GM23338 (cell line): ENCODE measurements around the gene RGS8. TPM values are rescaled to one million over a fixed set of nuclear protein-coding genes. Genes with fewer than 3 reads are reported as not detected.

Experiments used
- ATAC-seq: fragments of 200-7000 bp; cut with Tn5 transposase; 3 replicates; pipeline ENCODE4 v1.9.1; 2020
- DNase-seq: peaks from one replicate; pipeline ENCODE4 v3.0.0-alpha.2; 2015; ENCODE audit warnings: low spot score
- H2AFZ ChIP-seq: fragments of 200-600 bp; sonication (generic); 2 replicates; pipeline ENCODE4 v1.8.0; 2016; ENCODE audit warnings: antibody characterized with exemption, mild to moderate bottlenecking, moderate library complexity
- H3F3A ChIP-seq: fragments of 200-600 bp; sonication (generic); replicated peaks from 2 replicates; pipeline ENCODE4 v1.8.0; 2017; ENCODE audit warnings: antibody characterized with exemption, mixed run types, low read depth
- H3K27ac ChIP-seq: fragments of 200-600 bp; sonication (generic); 2 replicates; pipeline ENCODE4 v1.6.1; 2016; ENCODE audit warnings: low read depth
- H3K27me3 ChIP-seq: fragments of 200-600 bp; sonication (generic); 2 replicates; pipeline ENCODE4 v1.8.0; 2016; ENCODE audit warnings: mild to moderate bottlenecking, mixed run types, moderate library complexity; ENCODE audit not compliant: insufficient read depth
- H3K36me3 ChIP-seq: fragments of 200-600 bp; sonication (generic); 2 replicates; pipeline ENCODE4 v1.8.0; 2016; ENCODE audit warnings: mild to moderate bottlenecking; ENCODE audit not compliant: insufficient read depth
- H3K4me1 ChIP-seq: fragments of 200-600 bp; sonication (generic); 2 replicates; pipeline ENCODE4 v1.8.0; 2016; ENCODE audit warnings: mild to moderate bottlenecking, moderate library complexity; ENCODE audit not compliant: insufficient read depth
- H3K4me2 ChIP-seq: fragments of 200-600 bp; sonication (generic); 2 replicates; pipeline ENCODE4 v1.7.1; 2017; ENCODE audit warnings: mixed run types
- H3K4me3 ChIP-seq: fragments of 200-600 bp; sonication (generic); 2 replicates; pipeline ENCODE4 v1.6.1; 2016; ENCODE audit warnings: mixed run types
- H3K79me2 ChIP-seq: fragments of 200-600 bp; sonication (generic); replicated peaks from 2 replicates; pipeline ENCODE4 v1.8.0; 2017; ENCODE audit warnings: mild to moderate bottlenecking; ENCODE audit not compliant: insufficient read depth
- H3K9me2 ChIP-seq: fragments of 200-600 bp; sonication (generic); 2 replicates; pipeline ENCODE4 v1.8.0; 2017; ENCODE audit not compliant: insufficient read depth
- H4K20me1 ChIP-seq: fragments of 200-600 bp; sonication (generic); replicated peaks from 2 replicates; pipeline ENCODE4 v1.8.0; 2017; ENCODE audit warnings: mild to moderate bottlenecking; ENCODE audit not compliant: insufficient read depth
- H3K27ac Mint-ChIP-seq: 2 replicates; pipeline ENCODE4 v1.8.0; 2020; ENCODE audit warnings: inconsistent platforms, mild to moderate bottlenecking, moderate library complexity, mixed read lengths
- H3K27me3 Mint-ChIP-seq: 3 replicates; pipeline ENCODE4 v1.8.0; 2022; ENCODE audit warnings: low read depth, mild to moderate bottlenecking, moderate library complexity, mixed read lengths, inconsistent platforms; ENCODE audit not compliant: insufficient read depth, poor library complexity
- H3K36me3 Mint-ChIP-seq: 3 replicates; pipeline ENCODE4 v1.8.0; 2021; ENCODE audit warnings: low read depth, mild to moderate bottlenecking, inconsistent platforms, moderate library complexity, mixed read lengths
- H3K4me1 Mint-ChIP-seq: 3 replicates; pipeline ENCODE4 v1.8.0; 2020; ENCODE audit warnings: mild to moderate bottlenecking, inconsistent platforms, mixed read lengths
- H3K4me3 Mint-ChIP-seq: 3 replicates; pipeline ENCODE4 v1.8.0; 2021; ENCODE audit warnings: moderate library complexity, mild to moderate bottlenecking, inconsistent platforms, mixed read lengths
- H3K9me3 Mint-ChIP-seq: 3 replicates; pipeline ENCODE4 v1.8.0; 2020; ENCODE audit warnings: moderate library complexity, mild to moderate bottlenecking, inconsistent platforms, mixed read lengths
- CREB1 ChIP-seq: fragments of 250-450 bp; sonication (Bioruptor Pico); IDR thresholded peaks from 2 replicates; pipeline ENCODE4 v1.5.0; 2020; ENCODE audit warnings: low read depth, mild to moderate bottlenecking, moderate library complexity
- EZH2 ChIP-seq: fragments of 200-600 bp; sonication (generic); IDR thresholded peaks from one replicate; pipeline ENCODE4 v1.8.0; 2017; ENCODE audit warnings: antibody characterized with exemption, mild to moderate bottlenecking, low read depth; ENCODE audit not compliant: unreplicated experiment
- JUNB ChIP-seq: IDR thresholded peaks from one replicate; pipeline ENCODE4 v1.6.1; 2016; ENCODE audit warnings: antibody characterized with exemption; ENCODE audit not compliant: unreplicated experiment
- POLR2AphosphoS5 ChIP-seq: IDR thresholded peaks from 2 replicates; pipeline ENCODE4 v1.6.1; 2016; ENCODE audit warnings: antibody characterized with exemption, low read depth
- ZNF114 ChIP-seq: fragments of 250-450 bp; sonication (Bioruptor Pico); IDR thresholded peaks from 2 replicates; pipeline ENCODE4 v1.5.0; 2020; ENCODE audit warnings: mild to moderate bottlenecking, moderate library complexity
- ZNF331 ChIP-seq: fragments of 250-450 bp; sonication (Bioruptor Pico); IDR thresholded peaks from 2 replicates; pipeline ENCODE4 v1.5.0; 2020; ENCODE audit warnings: low read depth, mild to moderate bottlenecking, moderate library complexity
- polyA plus RNA-seq: library from polyadenylated mRNA; unstranded; fragments of >200 nt; fragmentation: Nextera tagmentation; extraction: Ambion mirVana; gene quantifications from 2 replicates; pipeline ENCODE4 v1.2.1, GENCODE V29; 2016
- total RNA-seq: library from RNA; depleted of rRNA; stranded (reverse); fragments of >200 nt; shearing (Covaris generic); gene quantifications from 2 replicates; pipeline ENCODE4 v1.2.3, GENCODE V29; 2014
- TF ChIP-seq, protein P1 (sequence below): fragments of 250-450 bp; sonication (Bioruptor Pico); IDR thresholded peaks from 2 replicates; pipeline ENCODE4 v1.5.0; 2020; ENCODE audit warnings: mild to moderate bottlenecking, moderate library complexity
- TF ChIP-seq, protein P2 (sequence below): IDR thresholded peaks from one replicate; pipeline ENCODE4 v1.6.1; 2018; ENCODE audit warnings: antibody characterized with exemption; ENCODE audit not compliant: unreplicated experiment
- TF ChIP-seq, protein P3 (sequence below), 2 experiments: fragments of 200-600 bp in 1 of 2; sonication (generic) in 1 of 2; conservative IDR thresholded peaks; 2 replicates each; pipeline versions ENCODE4 v1.5.1 to v1.6.1; 2016 to 2017; ENCODE audit warnings: antibody characterized with exemption in 2 of 2, low read depth in 2 of 2, mild to moderate bottlenecking in 2 of 2, moderate library complexity in 1 of 2
- TF ChIP-seq, protein P4 (sequence below): IDR thresholded peaks from 2 replicates; pipeline ENCODE4 v1.6.1; 2016; ENCODE audit warnings: antibody characterized with exemption

The RGS8 gene
- total and polyA plus RNA-seq, 2 experiments from 2014 or later = 0.06 to 2.5 TPM

DNA sequence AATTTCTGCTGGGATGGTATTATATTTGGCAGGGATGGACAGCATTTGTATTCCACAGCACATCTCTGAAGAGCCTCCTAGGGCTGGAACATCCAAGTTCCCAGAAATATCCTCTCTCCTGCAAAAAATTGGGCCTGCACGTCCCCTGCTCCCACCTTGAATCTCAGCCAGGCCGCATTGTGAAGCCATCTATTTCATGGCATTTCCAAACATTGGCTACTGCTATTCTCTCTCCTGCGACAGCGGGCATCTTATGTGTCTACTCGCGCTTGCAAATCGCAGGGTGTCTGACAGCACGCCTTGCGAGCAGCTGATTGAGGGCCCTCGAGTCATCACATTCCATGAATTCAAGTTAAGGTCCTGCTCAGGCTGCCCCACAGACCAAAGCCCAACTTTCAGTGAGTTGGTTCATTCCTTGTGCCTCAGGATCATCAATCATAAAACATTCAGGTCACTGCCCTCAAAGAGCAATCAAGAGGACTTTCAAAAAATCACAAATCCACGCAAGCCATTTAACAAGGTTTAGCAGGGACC is 15.8 kb downstream of the RGS8 start:
- Mint-ChIP-seq H3K27ac (no peak overlapping the region), H3K9me3 (no peaks in the 10 kb centered on the region), H3K36me3 (no peaks in the 10 kb centered on the region), H3K4me3 (no peak overlapping the region), H3K27me3 (peaks cover 10% of the 10 kb centered on the region), H3K4me1 (peaks cover 67% of the 10 kb centered on the region)
- Histone ChIP-seq H3K4me3 (no peak overlapping the region), H2AFZ (no peak overlapping the region), H3F3A (0 out of 2 replicates have a peak, but pooled peaks cover 3% of the 10 kb centered on the region), H3K79me2 (no peaks in the 10 kb centered on the region), H3K27ac (no peak overlapping the region), H3K4me1 (peaks cover 74% of the 10 kb centered on the region), H3K36me3 (no peaks in the 10 kb centered on the region), H3K27me3 (peaks cover 17% of the 10 kb centered on the region; the same call in 1 of the 2 replicates), H4K20me1 (no peaks in the 10 kb centered on the region), H3K4me2 (no peak overlapping the region), H3K9me2 (no peaks in the 10 kb centered on the region)
- ATAC-seq = no peak
- no peak for DNase-seq
- TF ChIP-seq CREB1 (CRISPR knock-in tag) = no peak
- TF ChIP-seq, protein P1, sequence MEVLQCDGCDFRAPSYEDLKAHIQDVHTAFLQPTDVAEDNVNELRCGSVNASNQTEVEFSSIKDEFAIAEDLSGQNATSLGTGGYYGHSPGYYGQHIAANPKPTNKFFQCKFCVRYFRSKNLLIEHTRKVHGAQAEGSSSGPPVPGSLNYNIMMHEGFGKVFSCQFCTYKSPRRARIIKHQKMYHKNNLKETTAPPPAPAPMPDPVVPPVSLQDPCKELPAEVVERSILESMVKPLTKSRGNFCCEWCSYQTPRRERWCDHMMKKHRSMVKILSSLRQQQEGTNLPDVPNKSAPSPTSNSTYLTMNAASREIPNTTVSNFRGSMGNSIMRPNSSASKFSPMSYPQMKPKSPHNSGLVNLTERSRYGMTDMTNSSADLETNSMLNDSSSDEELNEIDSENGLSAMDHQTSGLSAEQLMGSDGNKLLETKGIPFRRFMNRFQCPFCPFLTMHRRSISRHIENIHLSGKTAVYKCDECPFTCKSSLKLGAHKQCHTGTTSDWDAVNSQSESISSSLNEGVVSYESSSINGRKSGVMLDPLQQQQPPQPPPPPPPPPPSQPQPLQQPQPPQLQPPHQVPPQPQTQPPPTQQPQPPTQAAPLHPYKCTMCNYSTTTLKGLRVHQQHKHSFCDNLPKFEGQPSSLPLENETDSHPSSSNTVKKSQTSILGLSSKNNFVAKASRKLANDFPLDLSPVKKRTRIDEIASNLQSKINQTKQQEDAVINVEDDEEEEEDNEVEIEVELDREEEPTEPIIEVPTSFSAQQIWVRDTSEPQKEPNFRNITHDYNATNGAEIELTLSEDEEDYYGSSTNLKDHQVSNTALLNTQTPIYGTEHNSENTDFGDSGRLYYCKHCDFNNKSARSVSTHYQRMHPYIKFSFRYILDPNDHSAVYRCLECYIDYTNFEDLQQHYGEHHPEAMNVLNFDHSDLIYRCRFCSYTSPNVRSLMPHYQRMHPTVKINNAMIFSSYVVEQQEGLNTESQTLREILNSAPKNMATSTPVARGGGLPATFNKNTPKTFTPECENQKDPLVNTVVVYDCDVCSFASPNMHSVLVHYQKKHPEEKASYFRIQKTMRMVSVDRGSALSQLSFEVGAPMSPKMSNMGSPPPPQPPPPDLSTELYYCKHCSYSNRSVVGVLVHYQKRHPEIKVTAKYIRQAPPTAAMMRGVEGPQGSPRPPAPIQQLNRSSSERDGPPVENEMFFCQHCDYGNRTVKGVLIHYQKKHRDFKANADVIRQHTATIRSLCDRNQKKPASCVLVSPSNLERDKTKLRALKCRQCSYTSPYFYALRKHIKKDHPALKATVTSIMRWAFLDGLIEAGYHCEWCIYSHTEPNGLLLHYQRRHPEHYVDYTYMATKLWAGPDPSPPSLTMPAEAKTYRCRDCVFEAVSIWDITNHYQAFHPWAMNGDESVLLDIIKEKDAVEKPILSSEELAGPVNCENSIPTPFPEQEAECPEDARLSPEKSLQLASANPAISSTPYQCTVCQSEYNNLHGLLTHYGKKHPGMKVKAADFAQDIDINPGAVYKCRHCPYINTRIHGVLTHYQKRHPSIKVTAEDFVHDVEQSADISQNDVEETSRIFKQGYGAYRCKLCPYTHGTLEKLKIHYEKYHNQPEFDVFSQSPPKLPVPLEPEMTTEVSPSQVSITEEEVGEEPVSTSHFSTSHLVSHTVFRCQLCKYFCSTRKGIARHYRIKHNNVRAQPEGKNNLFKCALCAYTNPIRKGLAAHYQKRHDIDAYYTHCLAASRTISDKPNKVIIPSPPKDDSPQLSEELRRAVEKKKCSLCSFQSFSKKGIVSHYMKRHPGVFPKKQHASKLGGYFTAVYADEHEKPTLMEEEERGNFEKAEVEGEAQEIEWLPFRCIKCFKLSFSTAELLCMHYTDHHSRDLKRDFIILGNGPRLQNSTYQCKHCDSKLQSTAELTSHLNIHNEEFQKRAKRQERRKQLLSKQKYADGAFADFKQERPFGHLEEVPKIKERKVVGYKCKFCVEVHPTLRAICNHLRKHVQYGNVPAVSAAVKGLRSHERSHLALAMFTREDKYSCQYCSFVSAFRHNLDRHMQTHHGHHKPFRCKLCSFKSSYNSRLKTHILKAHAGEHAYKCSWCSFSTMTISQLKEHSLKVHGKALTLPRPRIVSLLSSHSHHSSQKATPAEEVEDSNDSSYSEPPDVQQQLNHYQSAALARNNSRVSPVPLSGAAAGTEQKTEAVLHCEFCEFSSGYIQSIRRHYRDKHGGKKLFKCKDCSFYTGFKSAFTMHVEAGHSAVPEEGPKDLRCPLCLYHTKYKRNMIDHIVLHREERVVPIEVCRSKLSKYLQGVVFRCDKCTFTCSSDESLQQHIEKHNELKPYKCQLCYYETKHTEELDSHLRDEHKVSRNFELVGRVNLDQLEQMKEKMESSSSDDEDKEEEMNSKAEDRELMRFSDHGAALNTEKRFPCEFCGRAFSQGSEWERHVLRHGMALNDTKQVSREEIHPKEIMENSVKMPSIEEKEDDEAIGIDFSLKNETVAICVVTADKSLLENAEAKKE (CRISPR knock-in tag) = no peak
- no peak for TF ChIP-seq JUNB
- no peak for TF ChIP-seq ZNF114 (CRISPR knock-in tag)
- TF ChIP-seq, protein P2, sequence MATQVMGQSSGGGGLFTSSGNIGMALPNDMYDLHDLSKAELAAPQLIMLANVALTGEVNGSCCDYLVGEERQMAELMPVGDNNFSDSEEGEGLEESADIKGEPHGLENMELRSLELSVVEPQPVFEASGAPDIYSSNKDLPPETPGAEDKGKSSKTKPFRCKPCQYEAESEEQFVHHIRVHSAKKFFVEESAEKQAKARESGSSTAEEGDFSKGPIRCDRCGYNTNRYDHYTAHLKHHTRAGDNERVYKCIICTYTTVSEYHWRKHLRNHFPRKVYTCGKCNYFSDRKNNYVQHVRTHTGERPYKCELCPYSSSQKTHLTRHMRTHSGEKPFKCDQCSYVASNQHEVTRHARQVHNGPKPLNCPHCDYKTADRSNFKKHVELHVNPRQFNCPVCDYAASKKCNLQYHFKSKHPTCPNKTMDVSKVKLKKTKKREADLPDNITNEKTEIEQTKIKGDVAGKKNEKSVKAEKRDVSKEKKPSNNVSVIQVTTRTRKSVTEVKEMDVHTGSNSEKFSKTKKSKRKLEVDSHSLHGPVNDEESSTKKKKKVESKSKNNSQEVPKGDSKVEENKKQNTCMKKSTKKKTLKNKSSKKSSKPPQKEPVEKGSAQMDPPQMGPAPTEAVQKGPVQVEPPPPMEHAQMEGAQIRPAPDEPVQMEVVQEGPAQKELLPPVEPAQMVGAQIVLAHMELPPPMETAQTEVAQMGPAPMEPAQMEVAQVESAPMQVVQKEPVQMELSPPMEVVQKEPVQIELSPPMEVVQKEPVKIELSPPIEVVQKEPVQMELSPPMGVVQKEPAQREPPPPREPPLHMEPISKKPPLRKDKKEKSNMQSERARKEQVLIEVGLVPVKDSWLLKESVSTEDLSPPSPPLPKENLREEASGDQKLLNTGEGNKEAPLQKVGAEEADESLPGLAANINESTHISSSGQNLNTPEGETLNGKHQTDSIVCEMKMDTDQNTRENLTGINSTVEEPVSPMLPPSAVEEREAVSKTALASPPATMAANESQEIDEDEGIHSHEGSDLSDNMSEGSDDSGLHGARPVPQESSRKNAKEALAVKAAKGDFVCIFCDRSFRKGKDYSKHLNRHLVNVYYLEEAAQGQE = no peak
- TF ChIP-seq, protein P3, sequence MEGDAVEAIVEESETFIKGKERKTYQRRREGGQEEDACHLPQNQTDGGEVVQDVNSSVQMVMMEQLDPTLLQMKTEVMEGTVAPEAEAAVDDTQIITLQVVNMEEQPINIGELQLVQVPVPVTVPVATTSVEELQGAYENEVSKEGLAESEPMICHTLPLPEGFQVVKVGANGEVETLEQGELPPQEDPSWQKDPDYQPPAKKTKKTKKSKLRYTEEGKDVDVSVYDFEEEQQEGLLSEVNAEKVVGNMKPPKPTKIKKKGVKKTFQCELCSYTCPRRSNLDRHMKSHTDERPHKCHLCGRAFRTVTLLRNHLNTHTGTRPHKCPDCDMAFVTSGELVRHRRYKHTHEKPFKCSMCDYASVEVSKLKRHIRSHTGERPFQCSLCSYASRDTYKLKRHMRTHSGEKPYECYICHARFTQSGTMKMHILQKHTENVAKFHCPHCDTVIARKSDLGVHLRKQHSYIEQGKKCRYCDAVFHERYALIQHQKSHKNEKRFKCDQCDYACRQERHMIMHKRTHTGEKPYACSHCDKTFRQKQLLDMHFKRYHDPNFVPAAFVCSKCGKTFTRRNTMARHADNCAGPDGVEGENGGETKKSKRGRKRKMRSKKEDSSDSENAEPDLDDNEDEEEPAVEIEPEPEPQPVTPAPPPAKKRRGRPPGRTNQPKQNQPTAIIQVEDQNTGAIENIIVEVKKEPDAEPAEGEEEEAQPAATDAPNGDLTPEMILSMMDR (conservative IDR thresholded peaks at IDR 0.05; ENCODE audit: low read depth in 2 of 2) = no peak
- TF ChIP-seq ZNF331 = no peak
- TF ChIP-seq, protein P4, sequence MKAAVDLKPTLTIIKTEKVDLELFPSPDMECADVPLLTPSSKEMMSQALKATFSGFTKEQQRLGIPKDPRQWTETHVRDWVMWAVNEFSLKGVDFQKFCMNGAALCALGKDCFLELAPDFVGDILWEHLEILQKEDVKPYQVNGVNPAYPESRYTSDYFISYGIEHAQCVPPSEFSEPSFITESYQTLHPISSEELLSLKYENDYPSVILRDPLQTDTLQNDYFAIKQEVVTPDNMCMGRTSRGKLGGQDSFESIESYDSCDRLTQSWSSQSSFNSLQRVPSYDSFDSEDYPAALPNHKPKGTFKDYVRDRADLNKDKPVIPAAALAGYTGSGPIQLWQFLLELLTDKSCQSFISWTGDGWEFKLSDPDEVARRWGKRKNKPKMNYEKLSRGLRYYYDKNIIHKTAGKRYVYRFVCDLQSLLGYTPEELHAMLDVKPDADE = no peak
- no peak for TF ChIP-seq POLR2AphosphoS5
- TF ChIP-seq EZH2 = no peak
